Fibroblast of mammary gland (primary cell): ENCODE results near the gene BPIFB2.

Experiments used
- DNase-seq: peaks from one replicate; pipeline ENCODE4 v3.0.0-alpha.2; 2010; ENCODE audit warnings: low read depth
- H3K4me3 ChIP-seq: 2 replicates; pipeline ENCODE4 v1.5.1; 2011; ENCODE audit warnings: low read depth, mild to moderate bottlenecking, low read length, moderate library complexity; ENCODE audit not compliant: control insufficient read depth
- TF ChIP-seq, protein P1 (sequence below): conservative IDR thresholded peaks from 2 replicates; pipeline ENCODE4 v1.5.1; 2011; ENCODE audit warnings: low read depth, low read length, inconsistent platforms; ENCODE audit not compliant: control insufficient read depth, insufficient read depth

Gene BPIFB2

DNA sequence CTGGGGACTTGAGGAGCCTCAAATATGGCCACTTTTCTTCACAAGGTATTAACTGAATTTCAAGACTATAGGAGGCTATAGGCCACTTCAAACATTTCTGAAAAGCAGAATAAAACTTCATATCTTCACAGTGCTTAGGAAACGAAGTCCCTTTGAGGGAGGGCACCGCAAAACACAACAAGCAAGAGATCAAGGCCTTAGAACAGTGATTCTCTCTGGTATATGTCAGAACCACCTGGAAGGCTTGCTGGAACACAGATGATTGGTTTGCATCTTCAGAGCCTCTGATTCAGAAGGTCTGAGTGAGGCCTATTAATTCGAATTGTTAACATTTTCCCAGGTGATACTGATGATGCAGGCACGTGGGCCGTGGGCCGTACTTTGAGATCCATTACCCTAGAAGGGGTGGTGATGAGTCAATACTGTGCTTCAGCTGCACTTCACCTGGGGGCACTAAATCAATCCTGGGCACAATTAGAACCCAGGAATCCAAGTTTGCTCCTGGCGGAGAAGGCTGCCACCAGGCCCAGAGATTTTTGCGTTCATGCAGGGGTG lies 13.9 kb upstream of the BPIFB2 start:
- H3K4me3 ChIP-seq = no peak overlapping the region
- no peak for DNase-seq
- TF ChIP-seq, protein P1, sequence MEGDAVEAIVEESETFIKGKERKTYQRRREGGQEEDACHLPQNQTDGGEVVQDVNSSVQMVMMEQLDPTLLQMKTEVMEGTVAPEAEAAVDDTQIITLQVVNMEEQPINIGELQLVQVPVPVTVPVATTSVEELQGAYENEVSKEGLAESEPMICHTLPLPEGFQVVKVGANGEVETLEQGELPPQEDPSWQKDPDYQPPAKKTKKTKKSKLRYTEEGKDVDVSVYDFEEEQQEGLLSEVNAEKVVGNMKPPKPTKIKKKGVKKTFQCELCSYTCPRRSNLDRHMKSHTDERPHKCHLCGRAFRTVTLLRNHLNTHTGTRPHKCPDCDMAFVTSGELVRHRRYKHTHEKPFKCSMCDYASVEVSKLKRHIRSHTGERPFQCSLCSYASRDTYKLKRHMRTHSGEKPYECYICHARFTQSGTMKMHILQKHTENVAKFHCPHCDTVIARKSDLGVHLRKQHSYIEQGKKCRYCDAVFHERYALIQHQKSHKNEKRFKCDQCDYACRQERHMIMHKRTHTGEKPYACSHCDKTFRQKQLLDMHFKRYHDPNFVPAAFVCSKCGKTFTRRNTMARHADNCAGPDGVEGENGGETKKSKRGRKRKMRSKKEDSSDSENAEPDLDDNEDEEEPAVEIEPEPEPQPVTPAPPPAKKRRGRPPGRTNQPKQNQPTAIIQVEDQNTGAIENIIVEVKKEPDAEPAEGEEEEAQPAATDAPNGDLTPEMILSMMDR = no peak

DNA sequence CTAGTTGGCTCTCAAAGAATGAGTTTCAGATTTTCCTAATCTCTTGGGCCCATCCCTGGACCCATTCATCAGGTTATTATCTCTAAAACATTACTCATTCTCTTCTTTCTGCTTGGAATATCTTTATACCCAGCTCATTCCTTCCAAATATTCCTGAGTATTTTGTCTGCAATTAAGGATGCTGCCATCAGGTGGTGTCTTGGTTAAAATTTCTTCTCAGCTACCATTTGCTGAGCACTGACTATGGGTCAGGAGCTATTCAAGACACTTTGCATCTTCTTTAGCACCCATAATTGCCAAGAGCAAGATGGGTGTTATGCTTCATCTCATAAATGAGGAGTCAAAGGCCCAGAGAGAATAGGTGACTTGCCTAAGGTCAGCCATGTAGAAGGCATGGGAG lies 11.7 kb upstream of the BPIFB2 start:
- TF ChIP-seq, protein P1 = no peak
- no peak for DNase-seq
- no peak overlapping the region for H3K4me3 ChIP-seq

DNA sequence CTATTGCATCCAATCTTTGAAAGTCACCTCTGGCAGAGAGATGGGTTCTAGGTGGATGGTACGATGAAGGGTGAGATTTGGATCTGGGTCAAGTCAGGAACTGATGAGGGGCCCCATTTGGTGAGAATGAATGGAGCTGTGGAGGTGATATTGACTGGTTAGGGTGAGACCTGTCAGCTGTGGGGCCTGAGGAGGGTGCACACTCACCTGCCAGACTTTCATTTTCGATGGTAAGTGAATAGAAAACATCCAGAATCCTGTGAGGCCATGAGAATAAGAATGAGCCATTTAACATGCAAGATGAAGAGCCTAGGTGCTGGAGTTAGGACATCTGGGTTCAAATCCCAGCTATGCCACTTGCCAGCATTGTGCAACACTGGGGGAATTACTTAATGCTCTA lies 10.1 kb upstream of the BPIFB2 start:
- DNase-seq = no peak
- TF ChIP-seq, protein P1 = no peak

DNA sequence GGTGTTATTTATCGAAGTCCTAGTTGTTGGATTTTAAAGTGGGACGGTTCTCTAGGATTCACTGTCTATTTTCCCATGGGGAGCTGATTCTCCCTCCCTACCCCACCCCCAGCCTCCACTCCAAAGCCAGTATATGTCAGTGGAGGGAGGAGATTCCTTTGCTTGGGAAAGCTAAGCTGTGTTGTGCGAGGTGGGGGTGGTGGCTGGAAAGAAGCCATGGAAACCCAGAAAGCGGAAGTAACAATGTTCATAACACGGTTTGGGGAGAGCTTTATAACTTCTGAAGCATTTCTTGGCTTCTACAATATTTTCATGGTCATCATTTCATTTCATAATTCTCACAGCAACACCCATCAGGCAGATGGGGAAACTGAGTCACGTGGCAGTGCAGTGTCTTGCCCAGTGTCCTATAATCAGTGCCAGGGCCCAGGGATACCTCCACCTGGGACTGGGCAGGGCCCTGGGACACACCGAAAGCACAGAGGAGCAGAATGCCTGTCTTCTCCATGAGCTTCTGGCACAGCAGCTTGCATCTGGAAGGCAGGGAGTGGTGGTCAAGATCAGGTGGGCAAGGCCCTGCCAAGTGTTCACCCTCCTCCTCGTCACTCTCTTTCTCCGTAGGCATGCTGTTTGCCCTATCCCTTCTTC lies 7.8 kb upstream of the BPIFB2 start:
- DNase-seq = no peak
- H3K4me3 ChIP-seq = no peak overlapping the region
- TF ChIP-seq, protein P1 = no peak

More for the DNA sequence above, 10.1 kb upstream of the BPIFB2 start:
- no peak overlapping the region for H3K4me3 ChIP-seq

DNA sequence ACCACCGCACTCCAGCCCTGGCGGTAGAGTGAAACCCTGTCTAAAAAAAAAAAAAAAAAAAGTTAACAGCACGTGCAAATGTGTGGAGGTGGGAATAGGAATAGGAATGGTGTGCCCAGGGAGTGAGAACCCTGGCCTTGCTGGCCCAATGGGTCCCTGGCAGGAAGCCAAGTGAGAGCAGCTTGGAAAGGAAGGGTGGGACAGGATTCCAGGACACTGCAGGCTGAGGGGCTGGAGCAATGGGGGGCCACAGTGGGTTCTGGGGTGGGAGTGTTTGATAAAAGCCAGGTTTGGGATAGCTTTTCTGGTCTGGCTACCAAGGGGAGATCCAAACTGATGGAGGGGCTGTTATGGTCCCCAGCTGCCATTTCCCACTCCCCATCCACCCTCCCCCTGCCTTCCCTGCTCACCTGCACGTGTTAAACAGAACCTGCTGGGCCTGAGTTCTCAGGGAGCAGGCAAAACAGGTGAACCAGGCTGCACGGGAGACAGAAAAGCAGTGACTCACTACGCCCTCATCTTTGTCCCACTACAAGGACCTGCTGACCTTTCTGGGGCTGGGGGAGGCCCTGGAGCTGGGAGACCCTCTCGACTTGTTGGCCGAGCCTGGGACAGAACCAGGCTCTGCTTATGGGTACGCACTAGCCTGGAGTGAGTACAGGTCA lies 6.6 kb upstream of the BPIFB2 start:
- TF ChIP-seq, protein P1 = no peak
- no peak for DNase-seq
- H3K4me3 ChIP-seq = no peak overlapping the region

DNA sequence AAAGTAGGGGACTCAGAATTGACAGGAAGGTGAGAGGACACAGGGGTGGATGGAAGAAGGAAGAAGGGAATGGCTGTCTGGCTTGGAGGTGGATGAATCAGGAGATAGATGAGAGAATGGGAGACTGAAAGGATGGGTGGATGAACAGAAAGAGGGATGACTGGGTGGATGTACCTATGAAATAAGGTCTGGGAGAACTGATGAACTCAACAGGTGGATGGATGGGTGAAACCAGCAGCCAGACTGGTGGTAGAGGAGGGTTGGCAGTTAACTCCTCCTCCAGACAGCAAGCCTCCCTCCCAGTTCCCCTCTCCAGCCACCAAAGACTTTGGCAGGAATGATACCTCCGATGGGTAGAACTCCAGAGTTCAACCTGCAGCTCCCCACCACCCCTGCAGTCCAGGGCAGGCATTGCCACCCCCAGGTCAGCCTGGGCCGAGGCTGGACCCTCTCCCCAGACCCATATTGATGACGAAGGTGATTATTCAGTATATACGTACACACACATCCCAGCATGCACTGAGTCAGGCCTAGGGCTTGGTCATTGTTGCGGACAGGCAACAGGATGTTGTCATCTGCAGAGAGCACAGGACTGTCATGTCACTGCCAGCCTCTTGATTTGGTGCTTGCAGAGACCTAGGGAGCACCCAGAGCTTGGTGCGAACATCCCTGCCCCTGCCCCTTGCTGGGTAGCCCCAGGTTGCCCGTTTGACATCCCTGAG lies 5.3 kb upstream of the BPIFB2 start:
- TF ChIP-seq, protein P1 = no peak
- no peak for DNase-seq
- H3K4me3 ChIP-seq = no peak overlapping the region
